ACC112 (cell line): ENCODE measurements around the gene RGS7.
A peak's percentile ranks its signal among the peaks of the same experiment; 100 is the strongest.
"Not testable (repeated sequence)": the region's sequence is repeated elsewhere in the genome, so short reads cannot be mapped to it uniquely, and the experiment has no call there.

Source experiments
- H2AFZ ChIP-seq: fragments of 200-600 bp; sonication (generic); one replicate; pipeline ENCODE4 v1.6.0; 2017; ENCODE audit warnings: antibody characterized with exemption, low read length; ENCODE audit not compliant: unreplicated experiment
- H3K27ac ChIP-seq: fragments of 200-600 bp; sonication (generic); 2 replicates; pipeline ENCODE4 v1.5.1; 2014; ENCODE audit warnings: low read depth, mild to moderate bottlenecking, antibody characterized with exemption, low read length, moderate library complexity
- H3K27me3 ChIP-seq: fragments of 200-600 bp; sonication (generic); 2 replicates; pipeline ENCODE4 v1.6.1; 2014; ENCODE audit warnings: mild to moderate bottlenecking, antibody characterized with exemption, low read length, moderate library complexity, mixed read lengths; ENCODE audit not compliant: insufficient read depth
- H3K36me3 ChIP-seq: fragments of 200-600 bp; sonication (generic); 2 replicates; pipeline ENCODE4 v1.6.1; 2016; ENCODE audit warnings: mild to moderate bottlenecking, antibody characterized with exemption, low read length, moderate library complexity, mixed read lengths; ENCODE audit not compliant: insufficient read depth
- H3K4me1 ChIP-seq: fragments of 200-600 bp; sonication (generic); one replicate; pipeline ENCODE4 v1.6.1; 2016; ENCODE audit warnings: low read length, mixed read lengths; ENCODE audit not compliant: insufficient read depth, unreplicated experiment, control insufficient read depth
- H3K4me3 ChIP-seq: fragments of 200-600 bp; sonication (generic); 2 replicates; pipeline ENCODE4 v1.5.1; 2014; ENCODE audit warnings: mild to moderate bottlenecking, low read depth, low read length
- H3K79me2 ChIP-seq: fragments of 200-600 bp; sonication (generic); one replicate; pipeline ENCODE4 v1.6.0; 2016; ENCODE audit warnings: low read length; ENCODE audit not compliant: control insufficient read depth, unreplicated experiment, insufficient read depth

The RGS7 gene

DNA sequence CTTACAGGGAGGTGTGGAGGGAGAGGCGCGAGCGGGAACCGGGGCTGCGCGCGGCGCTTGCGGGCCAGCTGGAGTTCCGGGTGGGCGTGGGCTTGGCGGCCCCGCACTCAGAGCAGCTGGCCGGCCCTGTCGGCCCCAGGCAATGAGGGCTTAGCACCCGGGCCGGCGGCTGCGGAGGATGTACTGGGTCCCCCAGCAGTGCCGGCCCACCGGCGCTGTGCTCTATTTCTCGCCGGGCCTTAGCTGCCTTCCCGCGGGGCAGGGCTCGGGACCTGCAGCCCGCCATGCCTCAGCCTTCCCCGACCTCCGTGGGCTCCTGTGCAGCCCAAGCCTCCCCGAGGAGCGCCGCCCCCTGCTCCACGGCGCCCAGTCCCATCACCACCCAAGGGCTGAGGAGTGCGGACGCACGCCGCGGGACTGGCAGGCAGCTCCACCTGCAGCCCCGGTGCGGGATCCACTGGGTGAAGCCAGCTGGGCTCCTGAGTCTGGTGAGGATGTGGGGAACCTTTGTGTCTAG lies 594.5 kb downstream of the RGS7 start:
- H3K36me3 ChIP-seq, H3K27ac ChIP-seq, H3K27me3 ChIP-seq, H2AFZ ChIP-seq, H3K79me2 ChIP-seq, H3K4me3 ChIP-seq: not testable (repeated sequence)
- peaks cover 18% of the 10 kb centered on the region for H3K4me1 ChIP-seq

DNA sequence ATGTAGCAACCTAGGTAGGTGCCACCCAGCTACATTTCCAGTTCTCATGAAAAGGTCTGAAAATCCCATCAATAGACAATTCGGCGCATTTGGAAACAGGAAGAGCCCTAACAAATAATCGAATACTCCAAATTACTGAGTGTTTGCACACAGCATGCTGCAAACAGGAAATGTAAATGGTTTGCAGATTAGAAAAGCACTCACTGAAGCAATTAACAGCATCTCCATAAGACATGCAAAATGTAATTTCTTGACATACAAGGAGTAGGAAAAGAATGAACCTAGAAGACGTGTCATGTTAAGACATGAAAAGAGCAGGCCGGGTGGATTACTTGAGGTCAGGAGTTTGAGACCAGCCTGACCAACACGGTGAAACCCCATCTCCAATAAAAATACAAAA lies 598.2 kb downstream of the RGS7 start:
- H3K27me3 ChIP-seq, H3K27ac ChIP-seq, H3K36me3 ChIP-seq, H2AFZ ChIP-seq, H3K4me3 ChIP-seq, H3K79me2 ChIP-seq, H3K4me1 ChIP-seq: not testable (repeated sequence)

DNA sequence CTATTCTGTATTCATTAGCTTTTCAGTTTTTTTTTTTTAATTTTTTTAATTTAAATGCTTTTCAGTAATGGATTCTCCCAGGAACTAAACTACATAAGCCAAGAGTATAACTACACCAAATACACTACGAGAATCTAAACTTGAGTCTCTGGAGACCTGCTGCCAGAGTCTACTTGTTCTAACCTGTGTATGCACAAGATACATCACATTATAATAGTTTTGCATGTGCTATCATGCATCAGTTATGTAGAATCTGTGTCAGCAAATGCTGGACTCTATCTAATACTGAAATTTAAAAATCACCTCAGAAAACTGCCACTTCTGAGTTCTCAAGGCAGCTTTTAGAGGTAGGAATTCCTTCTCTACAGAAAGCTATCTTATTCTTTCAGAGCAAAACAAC lies 598.7 kb downstream of the RGS7 start:
- no peak overlapping the region for H3K27ac ChIP-seq
- no peaks in the 10 kb centered on the region for H3K36me3 ChIP-seq
- no peaks in the 10 kb centered on the region for H3K4me1 ChIP-seq
- no peak overlapping the region for H3K4me3 ChIP-seq
- H2AFZ ChIP-seq: no peak overlapping the region
- H3K79me2 ChIP-seq: no peaks in the 10 kb centered on the region
- H3K27me3 ChIP-seq: no peaks in the 10 kb centered on the region

DNA sequence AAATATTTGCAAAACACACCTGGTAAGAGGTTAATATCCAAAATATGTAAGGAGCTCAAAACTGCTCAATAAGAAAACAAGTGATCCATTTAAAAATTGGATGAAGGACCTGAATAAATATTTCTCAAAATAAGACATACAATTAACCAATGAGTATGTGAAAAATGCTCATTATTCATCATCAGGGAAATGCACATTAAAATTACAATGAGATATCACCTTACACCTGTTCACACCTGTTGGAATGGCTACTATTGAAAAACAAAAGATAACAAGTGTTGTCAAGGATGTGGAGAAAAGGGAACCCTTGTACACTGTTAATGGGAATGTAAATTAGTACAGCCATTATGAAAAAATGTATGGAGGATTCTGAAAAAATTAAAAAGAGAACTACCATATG lies 609.1 kb downstream of the RGS7 start:
- H3K4me1 ChIP-seq: no peaks in the 10 kb centered on the region
- no peak overlapping the region for H3K4me3 ChIP-seq
- no peaks in the 10 kb centered on the region for H3K36me3 ChIP-seq
- no peak overlapping the region for H2AFZ ChIP-seq
- H3K27me3 ChIP-seq: no peaks in the 10 kb centered on the region
- H3K27ac ChIP-seq: no peak overlapping the region
- H3K79me2 ChIP-seq: no peaks in the 10 kb centered on the region

DNA sequence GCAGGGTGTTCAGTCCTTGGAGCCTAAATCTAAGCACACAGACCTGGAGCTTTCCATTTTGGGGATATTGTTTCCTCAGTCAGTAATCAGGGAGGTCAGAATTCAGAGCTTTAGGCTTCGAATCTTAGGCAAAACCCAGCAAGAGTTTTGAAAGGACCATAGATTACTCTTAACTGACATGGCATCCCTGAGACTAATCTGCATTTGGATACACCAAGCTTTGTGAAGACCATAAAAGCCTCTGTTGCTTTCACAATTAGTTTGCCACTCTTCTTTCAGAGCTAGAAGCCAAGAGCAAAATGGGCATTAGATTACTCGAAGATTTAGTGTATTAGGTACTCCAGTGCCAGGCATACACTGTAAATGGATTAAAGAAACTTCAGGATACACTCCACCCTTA lies 613.3 kb downstream of the RGS7 start:
- peaks cover 12% of the 10 kb centered on the region for H3K4me1 ChIP-seq
- no peak overlapping the region for H3K27ac ChIP-seq
- H2AFZ ChIP-seq: no peak overlapping the region
- H3K27me3 ChIP-seq: no peaks in the 10 kb centered on the region
- no peaks in the 10 kb centered on the region for H3K36me3 ChIP-seq
- no peaks in the 10 kb centered on the region for H3K79me2 ChIP-seq
- no peak overlapping the region for H3K4me3 ChIP-seq

DNA sequence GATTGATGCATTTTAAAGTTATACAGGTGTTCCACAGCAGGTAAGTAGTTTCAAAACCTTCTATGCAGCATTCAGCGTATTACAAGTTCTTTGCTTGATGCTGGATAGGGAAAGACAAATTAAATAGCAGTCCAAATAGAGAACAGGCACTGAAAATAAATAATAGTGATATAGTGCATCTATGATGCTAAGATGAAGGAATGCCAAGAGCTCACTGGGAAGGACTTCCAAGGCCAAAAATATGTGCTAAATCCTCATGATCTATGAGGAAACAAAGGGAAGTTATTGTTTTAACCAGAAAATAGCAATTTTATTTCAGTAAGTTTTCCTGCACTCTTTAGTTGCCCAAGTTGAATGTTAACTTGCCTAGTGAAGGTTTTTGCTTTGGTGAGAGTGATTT lies 617.3 kb downstream of the RGS7 start:
- Histone ChIP-seq H3K36me3 (no peaks in the 10 kb centered on the region), H3K27me3 (no peaks in the 10 kb centered on the region), H3K79me2 (no peaks in the 10 kb centered on the region), H3K4me1 (peaks cover 26% of the 10 kb centered on the region), H3K4me3 (no peak overlapping the region), H3K27ac (no peak overlapping the region), H2AFZ (no peak overlapping the region)

DNA sequence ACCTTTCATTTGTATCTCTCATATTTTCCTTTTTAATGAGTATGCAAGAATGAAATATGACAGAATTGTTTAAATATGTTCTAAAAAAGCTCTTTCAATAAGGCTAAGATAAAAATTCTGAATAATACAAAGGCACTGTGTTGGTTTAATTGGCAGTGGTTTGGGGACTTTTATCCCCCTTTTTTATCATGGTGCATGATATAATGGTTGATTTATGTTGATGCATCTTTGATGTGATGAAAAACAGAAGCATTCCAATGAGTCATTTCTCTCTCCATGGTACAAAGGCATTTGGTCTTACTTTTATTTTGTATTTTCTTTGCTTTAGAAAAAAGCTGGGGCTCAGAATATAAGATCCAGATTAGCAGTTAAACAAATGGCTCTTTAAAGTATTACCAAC lies 617.9 kb downstream of the RGS7 start:
- H3K4me1 ChIP-seq: peaks cover 26% of the 10 kb centered on the region
- H2AFZ ChIP-seq: no peak overlapping the region
- no peaks in the 10 kb centered on the region for H3K27me3 ChIP-seq
- no peak overlapping the region for H3K27ac ChIP-seq
- H3K79me2 ChIP-seq: no peaks in the 10 kb centered on the region
- no peaks in the 10 kb centered on the region for H3K36me3 ChIP-seq
- H3K4me3 ChIP-seq: no peak overlapping the region

DNA sequence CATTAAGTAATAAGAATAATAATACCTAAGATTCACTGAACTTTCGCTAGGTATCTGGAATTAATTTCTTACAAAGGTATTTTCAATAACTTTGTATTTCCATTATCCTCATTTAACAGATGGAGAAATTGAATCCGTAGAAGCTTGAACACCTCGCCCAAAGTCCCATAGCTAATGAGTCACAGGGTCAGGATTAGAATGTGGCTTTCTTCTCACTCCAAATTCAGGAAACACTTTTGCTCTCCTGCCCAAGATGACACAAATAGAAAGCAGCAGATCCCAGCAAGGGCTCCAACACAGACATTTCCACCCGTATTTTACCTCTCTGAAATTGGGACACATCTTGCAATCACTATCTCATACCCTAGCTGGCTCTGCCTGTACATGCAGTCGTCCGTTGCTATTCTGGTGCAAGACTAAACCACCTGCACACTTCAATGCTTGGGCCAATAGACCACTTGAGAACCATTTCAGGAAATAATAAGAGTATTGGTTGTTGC lies 619.2 kb downstream of the RGS7 start:
- H3K36me3 ChIP-seq: no peaks in the 10 kb centered on the region

DNA sequence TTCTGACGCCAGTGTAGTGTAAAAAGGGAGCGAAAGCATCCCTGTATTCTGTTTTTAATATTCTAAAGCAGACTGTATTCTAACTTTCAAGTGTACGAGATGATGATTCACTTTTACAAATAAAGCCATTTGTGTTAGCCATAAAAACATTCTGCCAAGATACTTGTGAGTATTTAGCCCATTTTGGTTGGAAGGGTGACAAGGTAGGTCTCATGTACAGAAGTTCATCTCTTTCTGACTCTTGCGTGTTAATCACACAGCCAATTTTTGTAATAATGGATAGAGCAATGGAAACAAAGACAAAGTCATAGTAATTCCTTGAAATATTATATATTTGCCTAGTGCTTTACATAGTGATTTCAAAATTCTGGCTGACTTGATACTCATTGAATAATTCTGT lies 619.7 kb downstream of the RGS7 start:
- Histone ChIP-seq H3K27ac (0 out of 2 replicates have a peak overlapping the region, but pooled peaks have one; percentile 14), H3K4me1 (peaks cover 26% of the 10 kb centered on the region), H3K27me3 (no peaks in the 10 kb centered on the region), H2AFZ (no peak overlapping the region), H3K4me3 (no peak overlapping the region), H3K79me2 (no peaks in the 10 kb centered on the region), H3K36me3 (no peaks in the 10 kb centered on the region)

More for the DNA sequence above, 619.2 kb downstream of the RGS7 start:
- H3K79me2 ChIP-seq: no peaks in the 10 kb centered on the region
- H2AFZ ChIP-seq: no peak overlapping the region
- peak overlapping the region; percentile 14; the same call in 1 of the 2 replicates for H3K27ac ChIP-seq
- H3K27me3 ChIP-seq: no peaks in the 10 kb centered on the region
- H3K4me3 ChIP-seq: no peak overlapping the region
- peaks cover 26% of the 10 kb centered on the region for H3K4me1 ChIP-seq

DNA sequence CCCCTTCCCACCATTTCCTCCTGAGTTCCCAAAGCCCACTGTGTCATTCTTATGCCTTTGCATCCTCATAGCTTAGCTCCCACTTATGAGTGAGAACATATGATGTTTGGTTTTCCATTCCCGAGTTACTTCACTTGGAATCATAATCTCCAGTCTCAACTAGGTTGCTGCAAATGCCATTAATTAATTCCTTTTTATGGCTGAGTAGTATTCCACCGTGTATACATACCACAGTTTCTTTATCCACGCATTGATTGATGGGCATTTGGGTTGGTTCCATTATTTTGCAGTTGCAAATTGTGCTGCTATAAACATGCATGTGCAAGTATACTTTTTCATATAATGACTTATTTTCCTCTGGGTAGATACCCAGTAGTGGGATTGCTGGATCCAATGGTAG lies 622.3 kb downstream of the RGS7 start:
- H3K27ac ChIP-seq, H3K36me3 ChIP-seq, H3K27me3 ChIP-seq, H2AFZ ChIP-seq, H3K79me2 ChIP-seq, H3K4me3 ChIP-seq: not testable (repeated sequence)
- peaks cover 23% of the 10 kb centered on the region for H3K4me1 ChIP-seq

DNA sequence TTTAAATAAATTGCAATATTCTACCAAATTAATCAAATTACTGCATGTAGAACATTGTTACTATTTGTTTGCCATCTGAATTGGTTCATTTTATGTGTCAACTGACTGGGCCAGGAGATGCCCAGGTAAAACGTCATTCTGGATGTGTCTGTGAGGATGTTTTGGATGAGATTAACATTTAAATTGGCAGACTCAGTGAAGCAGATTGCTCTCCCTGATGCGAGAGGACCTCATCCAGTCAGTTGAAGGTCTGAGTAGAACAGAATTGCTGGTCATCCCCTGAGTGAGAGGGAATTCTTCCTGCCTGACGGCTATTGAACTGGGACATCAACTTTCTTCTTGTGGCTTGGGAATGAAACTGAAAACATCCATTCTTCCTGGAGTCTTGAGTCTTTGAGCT lies 623.0 kb downstream of the RGS7 start:
- Histone ChIP-seq H3K36me3 (no peaks in the 10 kb centered on the region), H2AFZ (peak overlapping the region; percentile 60), H3K4me1 (peaks cover 16% of the 10 kb centered on the region), H3K27me3 (no peaks in the 10 kb centered on the region), H3K79me2 (no peaks in the 10 kb centered on the region), H3K27ac (no peak overlapping the region), H3K4me3 (no peak overlapping the region)
